Esophagus muscularis mucosa (tissue), 2 donors: ENCODE measurements around the gene SOX11.

Source experiments
- EP300 ChIP-seq: sonication (generic); formaldehyde crosslinking; IDR thresholded peaks from one replicate; pipeline ENCODE4 v1.6.1; 2017; ENCODE audit warnings: antibody characterized with exemption
- POLR2A ChIP-seq: fragments of 450-650 bp; IDR thresholded peaks from one replicate; pipeline ENCODE4 v1.6.1; 2017; ENCODE audit warnings: antibody characterized with exemption, moderate library complexity, mild to moderate bottlenecking, low read depth

- TF ChIP-seq EP300 (no peak), POLR2A (no peak)
These were observed 30.1 kb downstream of the SOX11 start for GRCh38 chr2:5722236-5722635.
